GM13977 (cell line): Measurements from ENCODE around the gene COL26A1.

Experiments
- DNase-seq: peaks from one replicate; pipeline ENCODE4 v3.0.0; 2012; ENCODE audit warnings: low spot score
- in situ Hi-C: fragments of 300-500 bp; cut with MboI; formaldehyde crosslinking; loops from one replicate; pipeline ENCODE4 v1.12.0; 2022; ENCODE audit warnings: low sequenced_read_pairs, low pct_unique_long_range_greater_than_20kb, mixed read lengths, inconsistent platforms; ENCODE audit not compliant: unreplicated experiment
- TF ChIP-seq, protein P1 (sequence below): IDR thresholded peaks from 2 replicates; pipeline ENCODE4 v1.5.1; 2012; ENCODE audit warnings: mild to moderate bottlenecking, control low read depth; ENCODE audit not compliant: insufficient read depth; ENCODE audit errors: extremely low read depth, missing control alignments

COL26A1 gene

GRCh38 chr7:101595766-101596537, 233.3 kb downstream of the COL26A1 start:
- DNase-seq = no peak
- in situ Hi-C loops = no loop called here
- TF ChIP-seq, protein P1, sequence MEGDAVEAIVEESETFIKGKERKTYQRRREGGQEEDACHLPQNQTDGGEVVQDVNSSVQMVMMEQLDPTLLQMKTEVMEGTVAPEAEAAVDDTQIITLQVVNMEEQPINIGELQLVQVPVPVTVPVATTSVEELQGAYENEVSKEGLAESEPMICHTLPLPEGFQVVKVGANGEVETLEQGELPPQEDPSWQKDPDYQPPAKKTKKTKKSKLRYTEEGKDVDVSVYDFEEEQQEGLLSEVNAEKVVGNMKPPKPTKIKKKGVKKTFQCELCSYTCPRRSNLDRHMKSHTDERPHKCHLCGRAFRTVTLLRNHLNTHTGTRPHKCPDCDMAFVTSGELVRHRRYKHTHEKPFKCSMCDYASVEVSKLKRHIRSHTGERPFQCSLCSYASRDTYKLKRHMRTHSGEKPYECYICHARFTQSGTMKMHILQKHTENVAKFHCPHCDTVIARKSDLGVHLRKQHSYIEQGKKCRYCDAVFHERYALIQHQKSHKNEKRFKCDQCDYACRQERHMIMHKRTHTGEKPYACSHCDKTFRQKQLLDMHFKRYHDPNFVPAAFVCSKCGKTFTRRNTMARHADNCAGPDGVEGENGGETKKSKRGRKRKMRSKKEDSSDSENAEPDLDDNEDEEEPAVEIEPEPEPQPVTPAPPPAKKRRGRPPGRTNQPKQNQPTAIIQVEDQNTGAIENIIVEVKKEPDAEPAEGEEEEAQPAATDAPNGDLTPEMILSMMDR = no peak

DNA sequence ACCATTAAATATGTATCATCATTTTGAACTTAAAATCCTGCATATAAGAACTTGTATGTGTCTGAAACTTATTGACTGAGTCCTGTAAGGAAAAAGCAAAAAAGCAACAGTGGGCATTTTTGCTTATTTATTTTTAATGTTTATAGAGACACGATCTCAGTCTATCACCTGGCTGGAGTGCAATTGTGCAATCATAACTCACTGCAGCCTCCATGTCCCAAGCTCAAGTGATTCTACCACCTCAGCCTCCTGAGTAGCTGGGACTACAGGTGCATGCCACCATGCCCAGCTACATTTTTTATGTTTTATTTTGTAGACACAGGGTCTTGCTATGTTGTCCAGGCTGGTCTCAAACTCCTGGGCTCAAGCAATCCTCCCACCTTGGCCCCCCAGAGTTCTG, 234.2 kb downstream of the COL26A1 start:
- TF ChIP-seq, protein P1 = no peak
- DNase-seq = no peak
- in situ Hi-C loops = no loop called here

DNA sequence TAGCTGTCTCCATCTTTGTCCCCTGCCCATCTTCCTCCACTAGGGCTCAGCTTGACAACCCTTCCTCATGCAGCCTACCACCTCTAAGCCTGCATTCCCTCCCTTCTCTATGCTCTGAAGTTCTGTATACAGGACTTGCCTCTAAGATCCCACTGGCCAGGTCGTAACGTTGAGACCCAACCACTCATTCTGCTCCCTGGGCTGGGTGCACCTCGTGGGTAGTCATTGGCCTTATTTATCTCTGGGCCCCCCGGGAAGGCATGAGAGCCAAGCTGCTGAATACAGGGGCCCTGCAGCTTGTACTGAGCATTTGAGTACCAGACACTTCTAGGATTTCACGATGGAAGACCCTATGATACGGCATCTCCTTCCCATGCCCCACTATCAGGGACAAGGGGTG, 235.3 kb downstream of the COL26A1 start:
- TF ChIP-seq, protein P1 = no peak
- in situ Hi-C loops = no loop called here

GRCh38 chr7:101598422-101598985, 235.8 kb downstream of the COL26A1 start:
- in situ Hi-C loops = no loop called here
- no peak for DNase-seq
- TF ChIP-seq, protein P1 = no peak

More for the DNA sequence above, 235.3 kb downstream of the COL26A1 start:
- no peak for DNase-seq

GRCh38 chr7:101598986-101599771, 236.5 kb downstream of the COL26A1 start:
- in situ Hi-C loops = no loop called here
- no peak for DNase-seq
- TF ChIP-seq, protein P1 = no peak

- in situ Hi-C loops = no loop called here
- no peak for DNase-seq
- TF ChIP-seq, protein P1 = no peak
Observed at GRCh38 chr7:101599787-101600186, 237.1 kb downstream of the COL26A1 start.
